HG02938 (cell line): ENCODE measurements around the gene PARP11.
"Not testable (repeated sequence)": the region's sequence is repeated elsewhere in the genome, so short reads cannot be mapped to it uniquely, and the experiment has no call there.

Source experiments
- ATAC-seq: cut with Tn5 transposase; IDR thresholded peaks from one replicate; pipeline ENCODE4 v1.9.1; 2021; ENCODE audit warnings: mild to moderate bottlenecking, moderate library complexity; ENCODE audit not compliant: unreplicated experiment

Gene PARP11

GRCh38 chr12:3884671-3885070 lies 11.5 kb upstream of the PARP11 start:
- ATAC-seq: no peak

DNA sequence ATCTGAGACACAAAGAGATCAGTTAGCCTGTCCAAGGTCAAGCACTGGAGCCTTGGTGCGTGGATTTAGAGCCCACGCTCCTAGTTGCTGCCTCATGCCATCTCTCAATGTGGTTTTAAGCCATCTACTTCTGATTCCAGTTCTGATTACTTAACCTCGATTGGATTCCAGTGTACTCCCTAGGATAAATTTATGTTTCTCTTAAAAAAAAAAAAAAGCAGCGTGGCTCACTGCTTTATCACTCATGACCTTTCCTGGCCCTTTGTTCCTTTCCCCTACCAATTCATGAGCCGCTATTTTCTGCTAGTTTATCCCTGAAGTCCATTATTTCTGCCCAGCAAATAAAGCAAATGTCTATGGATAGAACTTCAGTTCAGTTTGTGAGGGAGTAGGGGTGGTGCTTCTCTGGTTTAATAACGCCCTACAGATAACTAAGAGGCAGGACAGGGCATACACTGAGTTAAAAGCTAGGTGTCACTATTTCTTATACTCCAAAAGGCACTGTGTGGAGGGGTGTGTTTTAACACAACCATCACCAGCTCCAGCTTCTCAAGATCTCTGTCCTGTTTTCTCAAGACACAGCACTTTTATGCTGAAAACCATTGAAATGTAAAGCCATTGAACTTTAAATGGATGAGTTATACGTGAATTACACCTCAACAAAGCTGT lies 9.8 kb upstream of the PARP11 start:
- no peak for ATAC-seq

GRCh38 chr12:3882406-3882805 lies 9.2 kb upstream of the PARP11 start:
- no peak for ATAC-seq

GRCh38 chr12:3881281-3881950 lies 8.2 kb upstream of the PARP11 start:
- ATAC-seq: no peak

DNA sequence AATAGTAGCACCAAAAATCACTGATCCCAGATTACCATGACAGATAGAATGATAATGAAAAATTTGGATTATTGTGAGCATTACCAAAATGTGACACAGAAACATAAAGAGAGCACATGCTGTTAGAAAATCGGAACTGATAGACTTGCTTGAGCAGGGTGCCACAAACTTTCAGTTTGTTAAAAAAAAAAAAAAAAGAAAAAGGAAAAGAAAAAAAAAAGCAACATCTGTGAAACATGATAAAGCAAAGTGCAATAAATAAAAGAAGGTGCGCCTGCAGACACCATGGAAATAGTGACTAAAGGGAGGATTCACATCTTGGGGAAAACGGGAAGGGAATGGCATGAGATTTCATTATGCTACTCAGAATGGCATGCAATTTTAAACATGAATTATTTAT lies 6.6 kb upstream of the PARP11 start:
- ATAC-seq: no peak

DNA sequence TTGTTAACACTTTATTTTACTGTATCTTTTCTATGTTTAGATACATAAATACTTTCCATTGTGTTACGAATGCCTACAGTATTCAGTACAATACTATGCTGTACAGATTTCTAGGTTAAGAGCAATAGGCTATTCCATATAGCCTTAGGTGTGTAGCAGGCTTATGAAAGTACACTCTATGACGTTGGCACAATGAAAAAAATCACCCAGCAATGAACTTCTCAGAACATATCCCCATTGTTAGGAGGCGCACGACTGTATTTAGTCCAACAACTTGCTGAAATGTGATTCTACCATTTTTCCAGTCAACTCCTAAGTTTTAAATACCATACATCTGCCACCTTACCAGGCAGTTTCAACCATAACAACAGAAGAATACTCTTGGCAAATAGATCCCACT lies 1.8 kb downstream of the PARP11 start:
- ATAC-seq: no peak

- ATAC-seq: no peak
Observed at GRCh38 chr12:3869865-3870264, 3.3 kb downstream of the PARP11 start.

DNA sequence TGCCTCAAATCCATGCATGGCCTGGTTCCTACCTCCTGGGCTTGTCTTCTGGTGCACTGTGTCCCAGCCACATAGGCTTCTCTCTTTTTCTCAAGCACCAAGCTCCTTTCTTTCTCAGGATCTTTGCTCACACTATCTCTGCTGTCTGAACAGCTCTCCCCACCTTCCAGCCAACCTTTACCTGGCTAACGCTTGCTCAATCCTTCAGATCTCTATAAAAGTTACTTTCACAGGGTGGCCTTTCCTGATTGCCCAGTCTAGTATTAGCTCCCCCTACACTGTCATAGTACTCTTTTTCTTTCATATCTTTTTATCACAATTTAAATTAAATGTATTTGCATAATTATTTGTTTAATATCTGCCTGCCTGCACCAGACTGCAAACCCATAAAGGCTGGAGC lies 3.8 kb downstream of the PARP11 start:
- no peak for ATAC-seq

DNA sequence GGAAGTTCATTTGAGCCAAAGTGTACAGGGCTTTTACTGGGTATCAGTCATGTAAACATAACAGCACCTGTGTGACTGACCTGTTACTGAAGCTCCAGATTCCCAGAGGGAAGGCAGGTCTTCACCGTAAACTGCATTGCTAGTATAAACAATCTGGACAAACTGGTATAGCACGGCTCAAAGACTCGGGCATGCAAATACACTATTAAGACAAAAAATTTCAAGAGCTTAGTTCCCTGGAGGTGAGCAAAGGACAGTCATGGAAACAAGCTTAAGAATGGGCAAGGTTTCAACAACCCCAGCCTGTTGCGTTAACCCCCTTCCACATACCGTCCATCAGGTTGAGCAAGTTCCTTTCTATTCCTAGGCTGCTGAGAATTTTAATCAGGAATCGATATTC lies 9.4 kb downstream of the PARP11 start:
- ATAC-seq: no peak

DNA sequence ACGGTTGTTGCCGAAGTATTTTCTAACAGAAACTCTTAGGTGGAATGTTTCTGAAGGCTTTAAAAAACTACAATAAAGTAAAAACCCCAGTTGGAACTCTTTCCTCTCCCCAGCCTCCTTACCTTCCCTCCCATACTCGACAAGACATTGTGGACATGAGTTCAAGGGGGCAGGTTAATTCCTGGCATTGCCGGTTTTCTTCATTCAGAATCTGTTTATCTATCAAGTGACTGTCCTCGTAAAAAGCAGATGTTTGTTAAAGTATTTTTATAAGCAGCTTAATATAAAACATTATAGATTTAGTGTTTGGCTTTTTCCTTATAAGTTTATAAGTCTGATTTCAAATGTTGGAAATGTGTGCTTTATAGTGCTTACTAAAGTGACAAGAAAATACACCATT lies 30.7 kb downstream of the PARP11 start:
- ATAC-seq: no peak

GRCh38 chr12:3841783-3842182 lies 31.4 kb downstream of the PARP11 start:
- ATAC-seq: no peak

GRCh38 chr12:3840833-3841232 lies 32.4 kb downstream of the PARP11 start:
- not testable (repeated sequence) for ATAC-seq

DNA sequence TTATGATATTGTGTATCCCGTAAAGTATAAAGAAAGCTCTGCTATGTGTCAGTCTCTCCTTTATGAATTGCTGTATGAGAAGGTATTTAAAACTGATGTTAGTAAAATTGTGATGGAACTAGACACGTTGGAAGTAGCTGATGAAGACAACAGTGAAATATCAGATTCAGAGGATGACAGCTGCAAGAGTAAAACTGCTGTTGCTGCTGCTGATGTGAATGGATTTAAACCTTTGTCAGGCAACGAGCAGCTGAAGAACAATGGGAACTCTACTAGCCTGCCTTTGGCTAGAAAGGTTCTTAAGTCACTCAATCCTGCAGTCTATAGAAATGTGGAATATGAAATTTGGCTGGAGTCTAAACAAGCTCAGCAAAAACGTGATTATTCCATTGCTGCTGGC lies 33.5 kb downstream of the PARP11 start:
- ATAC-seq: not testable (repeated sequence)

- ATAC-seq: not testable (repeated sequence)
Observed at GRCh38 chr12:3838701-3839548, 34.3 kb downstream of the PARP11 start.

GRCh38 chr12:3838076-3838475 lies 35.1 kb downstream of the PARP11 start:
- ATAC-seq: no peak

DNA sequence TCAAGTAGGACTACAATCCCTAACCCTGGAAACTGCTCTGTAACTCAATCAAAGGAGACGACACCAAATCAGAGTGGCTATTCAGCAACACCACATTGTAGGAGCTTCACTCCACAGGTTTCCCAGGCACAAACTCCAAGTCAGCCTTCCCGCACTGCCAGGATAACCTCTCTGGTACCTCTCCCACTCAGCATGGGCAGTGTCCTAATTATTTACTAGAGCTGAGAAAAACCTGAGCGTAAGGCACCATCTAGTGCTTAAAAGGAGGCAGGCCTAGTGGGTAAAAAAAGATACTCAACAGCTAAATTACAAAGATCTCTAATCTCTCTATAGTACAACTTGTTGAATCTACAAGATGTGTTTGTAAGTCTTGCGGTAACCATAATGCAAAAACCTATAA lies 36.1 kb downstream of the PARP11 start:
- no peak for ATAC-seq

GRCh38 chr12:3836641-3837040 lies 36.6 kb downstream of the PARP11 start:
- no peak for ATAC-seq

DNA sequence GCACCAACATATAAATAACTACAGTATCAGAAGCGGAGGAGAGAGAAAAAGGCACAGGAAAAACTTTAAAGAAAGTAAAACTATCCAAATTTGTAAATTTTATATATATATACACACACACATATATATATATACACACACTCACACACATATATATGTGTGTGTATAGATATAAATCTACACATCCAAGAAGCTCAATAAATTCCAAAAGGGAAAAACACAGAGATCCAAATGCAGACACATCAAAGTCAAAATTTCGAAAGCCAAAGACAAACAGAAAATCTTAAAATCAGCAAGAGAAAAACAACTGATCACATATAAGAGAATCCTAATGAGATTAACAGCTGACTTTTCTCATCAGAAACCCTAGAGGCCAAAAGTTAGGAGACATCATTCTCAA lies 37.3 kb downstream of the PARP11 start:
- no peak for ATAC-seq

- ATAC-seq: no peak
Observed at GRCh38 chr12:3834774-3835173, 38.4 kb downstream of the PARP11 start.

DNA sequence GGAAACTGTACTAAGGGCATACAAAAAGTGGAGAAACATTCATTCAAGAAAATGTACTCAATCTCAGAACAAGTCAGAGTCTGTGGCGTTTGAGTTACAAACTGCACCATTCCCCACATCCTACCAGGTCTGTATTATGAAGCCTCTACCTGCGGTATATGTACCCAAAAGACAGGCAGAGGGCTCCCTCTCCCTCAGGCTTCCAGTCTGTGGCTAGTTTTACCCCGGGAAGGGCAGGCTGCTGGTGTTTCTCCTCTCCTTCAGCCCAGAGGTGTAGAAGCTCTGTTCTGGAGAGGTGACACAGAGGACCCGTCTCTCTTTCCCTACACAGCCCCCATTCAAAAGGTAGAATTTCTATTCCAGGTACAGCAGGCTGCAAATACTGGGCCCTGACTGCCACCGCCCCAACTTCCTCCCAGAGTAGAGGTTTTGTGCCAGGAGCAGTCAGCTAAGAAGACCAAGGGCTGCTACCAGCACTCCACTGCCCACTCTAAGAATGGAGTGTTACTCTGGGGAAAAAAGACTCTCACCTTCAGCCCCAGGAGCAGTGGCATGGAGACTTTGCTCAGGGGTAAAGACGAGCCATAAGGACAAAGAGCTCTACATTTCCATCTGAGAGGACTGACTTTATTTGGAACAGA lies 39.4 kb downstream of the PARP11 start:
- ATAC-seq: no peak

GRCh38 chr12:3832738-3833137 lies 40.5 kb downstream of the PARP11 start:
- ATAC-seq: no peak
